ENCODE results near the gene CGNL1.

Gene CGNL1

GRCh38 chr15:57385923-57386390, 9.7 kb downstream of the CGNL1 start:
- no peak for DNase-seq

- no peak for DNase-seq
These were observed 10.7 kb downstream of the CGNL1 start for GRCh38 chr15:57386976-57387375.

GRCh38 chr15:57387564-57388076, 11.3 kb downstream of the CGNL1 start:
- DNase-seq = no peak

DNA sequence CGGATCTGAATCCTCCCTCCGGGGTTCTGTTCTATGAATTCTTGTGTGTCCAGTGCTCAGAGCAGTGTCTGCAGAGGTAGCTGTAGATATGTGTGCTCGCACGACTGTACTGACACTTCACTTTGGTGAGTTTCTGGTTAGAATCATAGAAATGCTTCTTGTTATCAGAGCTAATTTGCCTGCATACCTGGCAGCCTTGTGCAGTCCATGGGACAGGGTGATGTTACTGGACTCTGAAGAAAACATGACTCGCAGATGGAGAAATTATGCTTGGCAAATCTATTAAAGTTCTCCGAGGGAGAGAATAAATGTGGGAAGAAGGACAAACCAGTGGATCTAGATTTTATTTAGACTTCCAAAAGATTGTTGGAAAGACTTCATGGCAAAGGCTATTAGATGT, 12.2 kb downstream of the CGNL1 start:
- DNase-seq = no peak

DNA sequence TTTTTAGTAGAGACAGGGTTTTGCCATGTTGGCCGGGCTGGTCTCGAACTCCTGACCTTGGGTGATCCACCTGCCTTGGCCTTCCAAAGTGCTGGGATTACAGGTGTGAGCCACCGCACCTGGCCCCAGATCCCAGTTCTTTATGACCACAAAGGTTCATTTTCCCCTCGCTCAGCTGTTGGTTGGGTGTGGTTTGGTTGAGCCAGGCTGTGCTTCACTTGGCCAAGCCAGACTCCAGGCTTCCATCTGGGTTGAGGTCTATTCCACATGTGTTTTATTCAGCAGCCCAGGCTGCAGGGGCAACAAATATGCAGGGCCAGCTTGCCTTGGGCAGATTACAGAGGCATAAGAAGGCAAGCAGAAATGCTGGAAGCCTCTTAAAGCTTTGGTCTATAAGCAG, 13.7 kb downstream of the CGNL1 start:
- DNase-seq = no peak

DNA sequence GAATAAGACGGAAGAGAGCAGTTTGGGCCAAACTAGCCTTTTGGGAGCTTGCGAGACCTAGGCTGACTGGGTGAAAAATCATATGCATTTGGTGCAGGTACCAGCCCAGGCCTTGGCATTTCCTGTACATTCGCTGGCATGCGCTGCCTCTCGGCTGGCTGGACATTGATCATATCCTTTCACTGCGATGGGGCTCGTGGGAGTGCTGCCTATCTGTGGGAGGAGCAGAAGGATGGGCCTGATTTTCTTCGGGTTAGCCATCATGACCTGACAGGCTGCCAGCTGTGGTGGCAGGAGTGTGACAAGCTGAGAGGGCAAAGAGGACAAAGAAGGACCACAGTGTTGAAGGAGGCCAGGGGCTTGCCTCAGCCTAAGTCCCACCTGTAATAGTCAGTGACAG, 14.3 kb downstream of the CGNL1 start:
- no peak for DNase-seq

GRCh38 chr15:57391537-57391936, 15.2 kb downstream of the CGNL1 start:
- DNase-seq = no peak

DNA sequence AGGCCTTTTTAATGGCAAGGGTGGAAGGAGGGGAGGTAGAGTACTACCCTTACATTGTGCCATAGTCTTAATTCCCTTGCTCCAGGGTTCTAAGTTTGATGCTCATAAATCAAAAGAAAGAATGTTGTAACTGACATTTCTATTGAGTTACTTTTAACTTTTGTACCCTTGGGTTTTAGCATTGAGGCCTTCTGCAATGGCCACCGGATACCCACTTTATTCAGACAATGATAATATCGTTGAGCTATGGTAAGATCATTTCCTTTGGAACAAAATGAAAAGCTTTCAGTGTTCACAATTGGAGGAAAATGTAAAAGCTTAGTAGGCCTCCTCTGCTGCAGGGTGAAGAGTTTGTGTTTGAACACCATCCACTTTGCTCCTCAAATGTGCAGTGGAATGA, 16.8 kb downstream of the CGNL1 start:
- no peak for DNase-seq

GRCh38 chr15:57395292-57395691, 19.0 kb downstream of the CGNL1 start:
- no peak for DNase-seq

DNA sequence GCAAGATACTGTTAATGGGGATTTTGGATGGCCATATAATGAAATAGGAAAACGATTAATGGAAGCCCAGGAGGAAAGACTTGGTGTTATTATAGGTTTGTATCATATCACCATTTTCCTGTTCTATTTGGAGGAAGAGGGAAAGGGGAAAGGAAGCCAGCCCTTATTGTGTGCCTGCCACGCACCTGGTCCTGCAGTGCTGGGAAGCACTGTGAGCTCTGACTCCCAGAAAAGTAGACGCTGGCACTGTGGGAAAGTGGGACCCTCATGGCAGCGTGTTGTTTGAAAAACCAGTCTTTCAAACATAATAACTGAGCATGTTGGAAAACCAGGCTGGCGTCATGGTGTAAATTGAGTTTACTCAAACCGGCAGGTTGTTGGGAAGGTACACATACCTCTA, 22.0 kb downstream of the CGNL1 start:
- DNase-seq = no peak

DNA sequence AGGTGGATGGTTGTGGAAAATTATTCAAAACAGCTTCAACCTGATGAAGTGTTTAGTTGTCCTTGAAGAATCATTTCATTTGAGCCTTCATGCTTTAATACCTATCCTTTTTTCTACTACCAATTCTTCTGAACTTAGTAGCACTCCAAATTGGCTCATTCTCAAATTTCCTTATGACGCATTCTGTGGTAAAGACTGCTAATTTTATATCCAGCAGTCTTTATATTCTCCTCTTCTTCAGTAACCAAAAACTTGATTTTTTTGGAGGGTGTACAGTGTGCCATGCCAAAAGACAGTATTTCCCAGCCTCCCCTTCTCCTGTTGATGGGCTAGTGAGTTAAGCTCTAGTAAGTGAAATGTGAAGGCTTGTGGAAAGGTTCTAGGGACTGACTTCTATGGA, 25.2 kb downstream of the CGNL1 start:
- no peak for DNase-seq

GRCh38 chr15:57403017-57403416, 26.7 kb downstream of the CGNL1 start:
- no peak for DNase-seq

- no peak for DNase-seq
These were observed 27.4 kb downstream of the CGNL1 start for GRCh38 chr15:57403566-57404325.

DNA sequence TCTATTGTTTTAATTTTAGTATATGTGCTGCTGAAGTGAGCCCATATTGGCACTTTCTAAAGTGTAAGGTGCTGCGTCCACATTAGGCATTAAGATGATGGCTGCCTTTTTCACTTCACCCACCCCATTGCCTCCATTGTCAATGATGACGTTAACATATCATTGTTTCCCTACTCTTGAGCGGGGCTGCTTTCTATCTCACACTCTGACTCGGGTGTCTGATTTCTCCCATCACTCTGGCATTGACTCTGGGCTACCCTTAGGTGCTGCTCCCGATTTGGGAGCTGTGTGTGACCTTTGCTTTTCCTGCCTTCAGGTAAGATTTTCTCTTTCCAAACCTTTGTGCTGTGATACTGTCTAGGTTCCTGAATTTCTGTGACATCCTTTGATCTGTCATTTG, 28.8 kb downstream of the CGNL1 start:
- no peak for DNase-seq

DNA sequence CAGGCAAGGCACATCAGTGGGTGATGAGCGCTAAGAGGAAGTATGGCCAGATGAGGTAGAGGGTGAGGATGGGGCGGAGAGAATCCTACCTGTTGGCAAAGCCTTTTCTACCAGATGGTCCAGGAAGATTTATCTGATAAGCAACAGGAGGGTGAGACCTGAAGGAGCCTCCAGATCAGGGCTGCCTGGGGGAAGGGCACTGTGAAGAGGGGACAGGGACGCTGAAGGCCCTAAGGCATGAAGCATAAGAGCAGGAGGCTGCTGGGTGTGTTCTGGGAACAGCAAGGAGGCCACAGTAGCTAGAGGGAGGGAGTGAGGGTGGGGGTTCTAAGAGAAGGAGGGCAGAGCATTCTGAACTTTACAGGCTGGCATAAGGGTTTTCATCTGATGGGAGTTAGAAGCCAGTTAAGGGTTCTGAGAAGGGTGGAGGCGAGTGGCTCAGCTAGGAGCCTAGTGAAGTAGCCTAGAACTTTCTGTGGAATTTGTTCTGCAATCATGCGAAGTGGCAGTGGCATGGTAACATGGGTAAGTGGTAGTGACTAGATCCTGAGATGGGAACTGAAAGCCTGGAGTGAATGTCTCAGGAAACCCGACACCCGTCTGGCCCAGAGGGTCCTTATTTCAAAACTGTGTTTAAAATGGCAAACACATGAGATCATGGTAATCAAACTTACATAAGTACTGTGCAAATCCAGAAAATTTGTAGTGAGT, 29.9 kb downstream of the CGNL1 start:
- DNase-seq = no peak

DNA sequence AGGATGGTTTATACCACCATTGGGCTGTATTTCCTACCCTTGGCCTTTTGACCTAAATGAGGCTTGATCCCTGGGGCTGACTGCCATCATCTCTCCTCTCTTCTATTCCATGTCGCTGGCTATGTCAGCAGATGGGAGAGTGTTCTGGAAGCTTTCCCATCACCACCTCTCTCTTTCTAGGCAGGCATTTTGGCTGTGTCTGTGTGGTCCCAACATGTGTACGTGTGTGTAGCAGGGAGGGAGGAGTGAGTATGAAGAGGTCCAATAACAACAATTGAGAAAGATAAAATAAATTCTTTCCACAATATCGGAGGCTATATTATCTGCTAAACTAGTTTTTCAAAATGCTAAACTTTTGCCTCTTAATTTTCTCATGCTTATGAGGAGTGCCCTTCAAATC, 34.1 kb downstream of the CGNL1 start:
- DNase-seq = no peak

- no peak for DNase-seq
These were observed 35.9 kb downstream of the CGNL1 start for GRCh38 chr15:57411945-57412768.

DNA sequence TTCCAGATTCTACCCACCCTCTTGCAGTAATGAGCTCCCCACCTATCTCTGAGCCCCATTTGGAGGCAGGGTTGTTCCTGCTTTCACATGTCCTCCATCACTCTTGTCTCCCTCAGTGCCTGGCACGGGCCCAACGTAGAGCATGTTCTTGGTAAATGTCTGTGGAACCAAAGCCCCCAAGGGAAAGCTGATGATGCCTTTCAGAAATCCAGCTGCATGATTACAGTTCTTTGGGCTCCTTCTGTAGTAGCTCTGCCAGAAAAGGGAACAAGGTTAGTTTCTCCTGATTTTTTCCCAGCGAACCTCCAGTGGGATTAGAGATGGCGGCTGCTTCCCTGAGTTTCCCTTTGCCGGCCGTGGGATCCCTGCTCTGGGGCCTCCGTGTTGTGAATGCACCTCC, 39.3 kb downstream of the CGNL1 start:
- no peak for DNase-seq

GRCh38 chr15:57418635-57419034, 42.3 kb downstream of the CGNL1 start:
- no peak for DNase-seq

DNA sequence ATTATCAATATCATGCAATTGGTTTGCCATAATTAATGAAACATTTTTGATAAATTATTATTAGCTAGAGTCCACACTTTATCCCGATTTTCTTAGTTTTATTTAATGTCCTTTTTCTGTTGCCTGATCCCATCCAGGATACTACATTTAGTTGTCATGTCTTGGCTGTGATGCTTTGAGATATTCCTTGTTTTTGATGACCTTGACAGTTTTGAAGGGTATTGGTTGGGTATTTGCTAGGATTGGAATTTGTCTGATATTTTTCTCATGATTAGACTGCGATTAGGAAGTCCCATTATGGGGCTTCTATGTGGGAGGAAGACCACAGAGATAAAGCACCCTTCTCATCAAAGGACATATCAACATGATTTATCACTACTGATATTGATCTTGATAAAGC, 43.0 kb downstream of the CGNL1 start:
- no peak for DNase-seq

DNA sequence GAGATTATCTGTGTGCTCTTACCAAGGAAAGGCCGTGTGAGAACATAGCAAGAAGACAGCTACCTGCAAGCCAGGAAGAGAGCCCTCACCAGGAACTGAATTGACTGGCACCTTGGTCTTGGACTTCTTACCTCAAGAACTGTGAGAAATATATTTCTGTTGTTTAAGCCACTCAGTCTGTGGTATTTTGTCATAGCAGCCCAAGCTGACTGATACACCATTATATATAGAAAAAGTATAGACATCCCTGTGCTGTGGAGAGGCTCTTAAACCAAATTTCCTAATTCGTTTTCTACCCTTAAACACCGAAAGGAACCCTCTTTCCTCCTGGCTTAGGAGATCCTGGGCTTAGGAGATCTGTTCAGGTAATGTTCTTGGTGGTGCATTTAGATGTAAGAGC, 44.8 kb downstream of the CGNL1 start:
- DNase-seq = no peak

DNA sequence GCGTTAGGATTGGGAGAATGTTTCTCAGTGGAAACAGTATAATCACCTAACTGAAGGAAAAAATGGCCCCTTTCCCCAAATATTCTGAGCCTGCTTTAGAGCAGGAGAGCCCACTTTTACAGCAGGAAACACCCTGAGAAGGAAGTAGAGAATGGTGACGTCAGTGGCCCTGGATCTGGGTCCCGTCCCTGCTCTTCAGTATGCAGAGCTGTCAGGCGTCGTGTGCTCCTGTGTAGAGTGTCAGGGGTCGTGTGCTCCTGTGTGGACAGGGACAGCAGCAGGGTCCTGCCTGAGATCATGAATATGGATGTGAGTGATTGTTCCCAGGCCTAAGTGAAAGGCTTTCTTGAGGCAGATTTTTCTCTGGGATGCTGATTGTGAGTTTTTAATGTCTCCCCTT, 45.2 kb downstream of the CGNL1 start:
- DNase-seq = no peak

GRCh38 chr15:57422113-57422754, 45.9 kb downstream of the CGNL1 start:
- DNase-seq = no peak

Measured in activated CD4-positive, alpha-beta T cell treated with anti-CD3 and anti-CD28 coated beads, Interleukin-10, Interleukin-2, amounts not matched to agents 100 ng/mL and 50 ng/mL, durations not matched to agents 16 hours and 8 hours (primary cell).